Measurements from ENCODE around the gene ANGPTL5. TPM values are rescaled to one million over a fixed set of nuclear protein-coding genes. Genes with fewer than 3 reads are reported as not detected.
"Not testable (repeated sequence)": the region's sequence is repeated elsewhere in the genome, so short reads cannot be mapped to it uniquely, and the experiment has no call there.

ANGPTL5 gene
- total RNA-seq (2014; rRNA removed; shearing (Covaris generic)) (not detected in 2 replicates), total RNA-seq (2022) (not detected in 2 replicates), Bru-seq, nascent RNA (percentile 8 among the genes with signal in this experiment), BruChase-seq, experiment 1, labeled RNA remaining after a 6-hour chase (not detected), BruChase-seq, experiment 2, labeled RNA remaining after a 2-hour chase (percentile 8 among the genes with signal in this experiment)
- long read RNA-seq, result 0 reads

- no peak for DNase-seq (ENCODE audit: low spot score)
- peak within 1 kb of the TSS; percentile 86 for H3K4me2 ChIP-seq (ENCODE audit: low read length)
- CTCF ChIA-PET (ENCODE audit: unreplicated experiment), result no interaction called here
- H3K4me1 ChIP-seq (ENCODE audit: insufficient read depth, low read length, poor library complexity, severe bottlenecking), result peaks cover 18% of the 10 kb centered on the region
- H2AFZ ChIP-seq (ENCODE audit: low read length), result peak within 1 kb of the TSS; percentile 97
- no peaks in the 10 kb centered on the region for H3K9me2 ChIP-seq (ENCODE audit: insufficient read depth, low read length)
- no peaks in the 10 kb centered on the region for H3K9me3 ChIP-seq (ENCODE audit: low read length)
- peaks cover 7% of the 10 kb centered on the region; the same call in 1 of the 2 replicates for H3K79me2 ChIP-seq (ENCODE audit: insufficient read depth, low read depth, low read length)
- H3K27ac ChIP-seq (ENCODE audit: low read depth, low read length, poor library complexity, severe bottlenecking), result peak within 1 kb of the TSS; percentile 78
- TF ChIP-seq, protein P1, sequence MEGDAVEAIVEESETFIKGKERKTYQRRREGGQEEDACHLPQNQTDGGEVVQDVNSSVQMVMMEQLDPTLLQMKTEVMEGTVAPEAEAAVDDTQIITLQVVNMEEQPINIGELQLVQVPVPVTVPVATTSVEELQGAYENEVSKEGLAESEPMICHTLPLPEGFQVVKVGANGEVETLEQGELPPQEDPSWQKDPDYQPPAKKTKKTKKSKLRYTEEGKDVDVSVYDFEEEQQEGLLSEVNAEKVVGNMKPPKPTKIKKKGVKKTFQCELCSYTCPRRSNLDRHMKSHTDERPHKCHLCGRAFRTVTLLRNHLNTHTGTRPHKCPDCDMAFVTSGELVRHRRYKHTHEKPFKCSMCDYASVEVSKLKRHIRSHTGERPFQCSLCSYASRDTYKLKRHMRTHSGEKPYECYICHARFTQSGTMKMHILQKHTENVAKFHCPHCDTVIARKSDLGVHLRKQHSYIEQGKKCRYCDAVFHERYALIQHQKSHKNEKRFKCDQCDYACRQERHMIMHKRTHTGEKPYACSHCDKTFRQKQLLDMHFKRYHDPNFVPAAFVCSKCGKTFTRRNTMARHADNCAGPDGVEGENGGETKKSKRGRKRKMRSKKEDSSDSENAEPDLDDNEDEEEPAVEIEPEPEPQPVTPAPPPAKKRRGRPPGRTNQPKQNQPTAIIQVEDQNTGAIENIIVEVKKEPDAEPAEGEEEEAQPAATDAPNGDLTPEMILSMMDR (conservative IDR thresholded peaks at IDR 0.05; ENCODE audit: low read length), result no peak
- TF ChIP-seq EZH2phosphoT487 (IDR thresholded peaks at IDR 0.05; ENCODE audit: borderline replicate concordance, low read depth, low read length), result no peak
- no peaks in the 10 kb centered on the region for H4K20me1 ChIP-seq (ENCODE audit: insufficient read depth, low read length)
- H3K36me3 ChIP-seq (ENCODE audit: insufficient read depth, low read length), result no peaks in the 10 kb centered on the region
- peak within 1 kb of the TSS; percentile 73 for H3K4me3 ChIP-seq (ENCODE audit: low read depth, low read length, poor library complexity, severe bottlenecking)
- intact Hi-C loops (cut with micrococcal nuclease; ENCODE audit: unreplicated experiment), result loop anchor here (10.0 kb wide), 1 partner anchor 368 kb away; no protein-coding TSS in a partner anchor
- BruUV-seq (replicated peaks), result no TSS peak
- POLR2A ChIA-PET, result interaction anchor here (1.1 kb wide), 2 partner anchors 9 to 24 kb away, joined by 3 read pairs; no protein-coding TSS in a partner anchor
Measured at GRCh38 chr11:101916422-101916821, at the start of gene ANGPTL5. ANGPTL5 (minus strand) TSS chr11:101916522; CDS start chr11:101907909, 8,613 bp downstream.

DNA sequence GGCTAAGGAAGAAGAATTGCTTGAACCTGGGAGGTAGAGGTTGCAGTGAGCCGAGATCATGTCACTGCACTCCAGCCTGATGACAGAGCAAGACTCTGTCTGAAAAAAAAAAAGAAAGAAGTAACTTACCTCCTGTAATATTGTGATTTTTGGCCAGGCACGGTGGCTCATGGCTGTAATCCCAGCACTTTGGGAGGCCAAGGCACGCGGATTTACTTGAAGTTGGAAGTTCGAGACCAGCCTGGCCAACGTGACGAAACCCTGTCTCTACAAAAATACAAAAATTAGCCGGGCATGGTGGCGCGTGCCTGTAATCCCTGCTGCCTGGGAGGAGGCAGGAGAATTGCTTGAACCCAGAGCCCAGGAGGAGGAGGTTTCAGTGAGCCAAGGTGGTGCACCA lies 47.9 kb upstream of the ANGPTL5 start:
- POLR2A ChIA-PET, result interaction anchor here (0.7 to 1.1 kb wide), 2 partner anchors 10 to 22 kb away, joined by 3 to 5 read pairs; no protein-coding TSS in a partner anchor
- H3K4me2 ChIP-seq (ENCODE audit: low read length); H3K36me3 ChIP-seq (ENCODE audit: insufficient read depth, low read length); H4K20me1 ChIP-seq (ENCODE audit: insufficient read depth, low read length); H3K9me3 ChIP-seq (ENCODE audit: low read length); intact Hi-C loops (cut with micrococcal nuclease; ENCODE audit: unreplicated experiment); H3K79me2 ChIP-seq (ENCODE audit: insufficient read depth, low read depth, low read length); CTCF ChIA-PET (ENCODE audit: unreplicated experiment); H3K4me3 ChIP-seq (ENCODE audit: low read depth, low read length, poor library complexity, severe bottlenecking); H2AFZ ChIP-seq (ENCODE audit: low read length); H3K9me2 ChIP-seq (ENCODE audit: insufficient read depth, low read length); DNase-seq (ENCODE audit: low spot score); BruUV-seq (replicated peaks); H3K27ac ChIP-seq (ENCODE audit: low read depth, low read length, poor library complexity, severe bottlenecking); H3K4me1 ChIP-seq (ENCODE audit: insufficient read depth, low read length, poor library complexity, severe bottlenecking): not testable (repeated sequence)

DNA sequence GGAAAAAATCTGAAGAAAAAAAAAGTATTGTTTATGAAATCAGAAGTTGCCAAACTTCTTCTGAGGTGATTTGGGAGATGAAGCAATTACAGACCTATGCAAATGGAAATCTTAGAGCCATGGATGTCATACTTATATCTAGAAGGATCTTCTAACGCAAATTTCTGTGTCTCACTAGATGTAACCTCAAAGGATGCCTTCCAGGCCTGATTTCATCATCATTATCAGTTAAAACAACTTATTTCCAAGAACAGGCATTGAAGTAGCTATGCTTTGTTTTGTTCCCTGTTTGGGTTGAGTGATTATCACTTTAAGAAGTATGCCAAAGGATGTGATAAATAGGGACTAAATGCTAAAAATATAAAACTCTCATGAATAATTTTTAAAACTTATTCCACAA lies 43.9 kb upstream of the ANGPTL5 start:
- H3K27ac ChIP-seq (ENCODE audit: low read depth, low read length, poor library complexity, severe bottlenecking), result no peak overlapping the region
- H3K4me3 ChIP-seq (ENCODE audit: low read depth, low read length, poor library complexity, severe bottlenecking), result no peak overlapping the region

More for the DNA sequence above, 43.9 kb upstream of the ANGPTL5 start:
- no peak for DNase-seq (ENCODE audit: low spot score)
- CTCF ChIA-PET (ENCODE audit: unreplicated experiment), result no interaction called here
- no peaks in the 10 kb centered on the region for H3K9me3 ChIP-seq (ENCODE audit: low read length)
- no peak for TF ChIP-seq EZH2phosphoT487 (IDR thresholded peaks at IDR 0.05; ENCODE audit: borderline replicate concordance, low read depth, low read length)
- TF ChIP-seq, protein P1 (conservative IDR thresholded peaks at IDR 0.05; ENCODE audit: low read length), result no peak
- intact Hi-C loops (cut with micrococcal nuclease; ENCODE audit: unreplicated experiment), result no loop called here
- no peaks in the 10 kb centered on the region for H3K36me3 ChIP-seq (ENCODE audit: insufficient read depth, low read length)
- H3K9me2 ChIP-seq (ENCODE audit: insufficient read depth, low read length), result no peaks in the 10 kb centered on the region
- no peaks in the 10 kb centered on the region for H3K4me1 ChIP-seq (ENCODE audit: insufficient read depth, low read length, poor library complexity, severe bottlenecking)
- POLR2A ChIA-PET, result no interaction called here
- H4K20me1 ChIP-seq (ENCODE audit: insufficient read depth, low read length), result no peaks in the 10 kb centered on the region
- no peak overlapping the region for H3K4me2 ChIP-seq (ENCODE audit: low read length)
- no peaks in the 10 kb centered on the region for H3K79me2 ChIP-seq (ENCODE audit: insufficient read depth, low read depth, low read length)
- H2AFZ ChIP-seq (ENCODE audit: low read length), result no peak overlapping the region
- BruUV-seq (replicated peaks), result no TSS peak

All from OCI-LY7 (cell line).